CD1c-positive myeloid dendritic cell (primary cell): ENCODE results near the gene DNAH2.
A peak's percentile ranks its signal among the peaks of the same experiment; 100 is the strongest.

Experiments used
- DNase-seq: peaks from one replicate; pipeline ENCODE4 v3.0.0-alpha.2; 2016; ENCODE audit errors: extremely low spot score

The DNAH2 gene

DNA sequence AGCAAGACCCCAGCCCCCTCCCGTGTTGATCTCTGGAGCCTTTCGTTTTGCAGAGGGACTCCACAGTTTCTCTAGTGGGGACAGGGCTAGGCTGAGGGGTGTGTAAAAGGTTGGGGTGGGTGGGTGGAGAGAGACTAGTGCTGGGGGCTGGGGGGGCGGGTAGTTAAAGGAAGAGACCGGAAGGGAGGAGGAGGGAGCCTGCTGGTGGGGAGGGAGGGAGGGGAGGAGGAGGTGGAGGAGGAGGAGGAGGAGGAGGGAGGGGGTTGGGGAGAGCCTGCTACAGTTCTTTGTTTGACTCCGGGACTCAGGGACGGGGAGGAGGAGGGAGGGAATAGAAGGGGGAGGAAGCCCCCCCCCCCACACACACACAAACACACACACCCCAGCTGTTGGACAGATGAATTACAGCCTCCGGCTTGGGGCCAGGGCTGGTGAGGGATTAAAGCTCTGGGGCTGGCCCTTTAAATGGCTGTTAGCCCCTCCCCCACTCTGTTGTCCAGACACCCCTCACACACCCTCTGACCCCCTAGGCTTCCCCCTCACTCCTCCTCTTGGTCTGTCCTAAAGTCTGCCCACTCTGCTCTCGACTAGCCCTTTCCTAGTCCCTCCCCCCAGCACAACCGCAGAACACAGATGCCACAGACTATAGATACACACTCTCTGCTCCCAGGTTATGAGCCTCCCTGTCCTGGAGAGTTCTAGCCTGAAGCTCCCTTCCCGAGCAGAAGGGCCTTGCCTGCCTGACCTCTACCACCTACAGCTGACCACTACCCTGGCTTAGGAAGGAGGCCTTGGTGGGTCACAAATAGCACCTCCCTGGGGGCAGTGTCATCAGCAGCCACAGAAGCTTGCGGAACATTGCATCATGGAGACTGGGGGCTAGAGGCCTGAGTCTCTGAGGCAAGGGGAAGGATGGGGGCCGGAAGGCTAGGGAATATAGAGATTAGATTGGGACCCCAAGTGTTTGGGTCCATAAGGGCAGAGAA lies 120.8 kb downstream of the DNAH2 start:
- peak; percentile 65 for DNase-seq

DNA sequence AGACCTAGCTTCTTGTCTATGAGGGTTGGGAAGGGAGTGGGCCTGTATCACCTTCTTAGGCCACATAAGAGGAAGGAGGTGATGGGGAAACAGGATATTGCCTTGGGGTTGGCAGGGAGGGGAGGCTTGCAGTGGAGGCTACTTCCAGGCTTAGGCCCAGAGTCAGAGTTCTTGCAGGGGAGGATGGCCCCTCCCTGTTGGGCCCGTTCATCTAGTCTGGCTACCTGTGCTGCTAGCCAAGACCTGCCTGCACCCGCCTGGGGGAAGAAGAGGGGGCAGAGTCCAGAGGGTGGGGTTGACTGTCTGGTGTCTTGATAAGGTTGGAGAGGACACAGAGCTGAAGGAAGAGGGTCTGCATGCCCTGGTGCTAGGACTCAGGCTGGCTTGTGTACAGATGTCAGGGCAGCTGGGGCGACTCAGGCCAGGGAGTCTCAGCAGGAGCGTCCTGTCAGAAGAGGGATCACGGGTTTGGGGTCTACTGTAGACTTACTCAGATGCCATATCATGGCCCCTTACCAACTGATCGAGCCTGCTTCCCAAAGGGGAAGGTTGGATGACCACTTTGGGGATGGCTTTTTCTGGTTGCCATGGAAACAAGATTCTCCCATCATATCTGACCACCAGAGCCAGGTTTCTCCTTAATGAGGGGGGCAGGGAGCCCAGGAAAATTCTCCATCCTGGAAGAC lies 121.8 kb downstream of the DNAH2 start:
- DNase-seq, result peak; percentile 62

- DNase-seq, result peak; percentile 13
Measured at GRCh38 chr17:7839876-7840261, 122.3 kb downstream of the DNAH2 start.

GRCh38 chr17:7840441-7840840 lies 122.9 kb downstream of the DNAH2 start:
- peak; percentile 33 for DNase-seq

- no peak for DNase-seq
Measured at GRCh38 chr17:7840875-7841274, 123.3 kb downstream of the DNAH2 start.

GRCh38 chr17:7841396-7841914 lies 123.9 kb downstream of the DNAH2 start:
- peak; percentile 93 for DNase-seq

- DNase-seq, result peak; percentile 88
Measured at GRCh38 chr17:7841915-7842379, 124.4 kb downstream of the DNAH2 start.

- peak; percentile 97 for DNase-seq
Measured at GRCh38 chr17:7842380-7843256, 125.1 kb downstream of the DNAH2 start.

DNA sequence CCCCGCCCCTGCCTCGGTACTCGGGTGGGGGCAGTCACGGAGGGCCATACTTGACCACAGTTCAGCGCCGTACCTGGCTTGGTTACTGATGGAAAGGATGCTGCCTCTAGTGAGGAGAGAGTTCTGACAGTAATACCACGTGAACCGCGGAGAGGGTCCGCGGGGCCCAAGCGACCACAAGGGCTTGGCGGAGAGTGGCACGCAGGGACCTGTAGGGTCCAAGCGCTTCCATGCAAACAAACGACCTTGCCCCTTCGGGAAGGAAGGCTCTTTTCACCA lies 125.7 kb downstream of the DNAH2 start:
- DNase-seq, result no peak

GRCh38 chr17:7843536-7844291 lies 126.2 kb downstream of the DNAH2 start:
- peak; percentile 98 for DNase-seq

GRCh38 chr17:7844292-7845154 lies 127.0 kb downstream of the DNAH2 start:
- peak; percentile 97 for DNase-seq

GRCh38 chr17:7845359-7846062 lies 128.0 kb downstream of the DNAH2 start:
- no peak for DNase-seq

GRCh38 chr17:7846063-7846735 lies 128.7 kb downstream of the DNAH2 start:
- DNase-seq, result no peak

- DNase-seq, result no peak
Measured at GRCh38 chr17:7846765-7847661, 129.5 kb downstream of the DNAH2 start.

DNA sequence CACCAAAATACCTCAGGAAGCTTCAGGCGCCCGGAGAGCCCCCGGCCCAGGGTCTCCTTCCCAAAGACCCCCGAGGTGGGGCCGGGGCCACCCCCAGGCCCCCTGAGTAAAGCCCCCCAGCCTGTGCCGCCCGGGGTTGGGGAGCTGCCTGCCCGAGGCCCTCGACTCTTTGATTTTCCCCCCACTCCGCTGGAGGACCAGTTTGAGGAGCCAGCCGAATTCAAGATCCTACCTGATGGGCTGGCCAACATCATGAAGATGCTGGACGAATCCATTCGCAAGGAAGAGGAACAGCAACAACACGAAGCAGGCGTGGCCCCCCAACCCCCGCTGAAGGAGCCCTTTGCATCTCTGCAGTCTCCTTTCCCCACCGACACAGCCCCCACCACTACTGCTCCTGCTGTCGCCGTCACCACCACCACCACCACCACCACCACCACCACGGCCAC lies 130.6 kb downstream of the DNAH2 start:
- DNase-seq, result no peak

GRCh38 chr17:7848739-7849129 lies 131.2 kb downstream of the DNAH2 start:
- DNase-seq, result no peak

GRCh38 chr17:7849130-7849750 lies 131.7 kb downstream of the DNAH2 start:
- DNase-seq, result no peak
